IMR-90 (cell line): Measurements from ENCODE around the gene CD24. TPM values are rescaled to one million over a fixed set of nuclear protein-coding genes. Genes with fewer than 3 reads are reported as not detected.

Experiments
- ATAC-seq: fragments of 200-7000 bp; cut with Tn5 transposase; 2 replicates; pipeline ENCODE4 v1.9.1; 2020; ENCODE audit warnings: low read depth, mild to moderate bottlenecking, moderate library complexity
- BruUV-seq: library from RNA; stranded (reverse); fragments of 400-500 nt; replicated peaks from 2 replicates; lab custom pipeline; 2021; lab: Mats Ljungman, UMichigan
- CTCF ChIA-PET: fragments of 300-600 bp; formaldehyde crosslinking; extraction: SDS; loops from one replicate; lab custom pipeline; 2021; ENCODE audit warnings: antibody characterized with exemption; lab: Yijun Ruan, JAX
- POLR2A ChIA-PET: fragments of 300-600 bp; sonication (Branson Sonifier 250); formaldehyde crosslinking; loops from one replicate; lab custom pipeline; 2022; ENCODE audit warnings: antibody characterized with exemption; ENCODE audit not compliant: unreplicated experiment; lab: Charles Lee
- DNase-seq: peaks from one replicate; pipeline ENCODE4 v3.0.0; 2013
- H2AFZ ChIP-seq: replicated peaks from 2 replicates; pipeline ENCODE3; 2013; ENCODE audit warnings: low read length, mild to moderate bottlenecking; ENCODE audit not compliant: poor library complexity
- H2AK5ac ChIP-seq: 2 replicates; pipeline ENCODE4 v1.6.1; 2013; ENCODE audit warnings: low read depth, low read length, inconsistent platforms
- H2AK9ac ChIP-seq: replicated peaks from 2 replicates; pipeline ENCODE3; 2013; ENCODE audit warnings: mild to moderate bottlenecking, low read depth, low read length, moderate library complexity; ENCODE audit not compliant: poor library complexity
- H2BK120ac ChIP-seq: 2 replicates; pipeline ENCODE4 v1.6.1; 2013; ENCODE audit warnings: low read depth, low read length, inconsistent platforms
- H2BK15ac ChIP-seq: 3 replicates; pipeline ENCODE4 v1.6.1; 2013; ENCODE audit warnings: low read depth, low read length, inconsistent platforms
- H2BK20ac ChIP-seq: 2 replicates; pipeline ENCODE4 v1.6.1; 2013; ENCODE audit warnings: low read depth, mild to moderate bottlenecking, inconsistent platforms, low read length, moderate library complexity
- H2BK5ac ChIP-seq: 2 replicates; pipeline ENCODE4 v1.6.1; 2013; ENCODE audit warnings: mild to moderate bottlenecking, low read depth, low read length, inconsistent platforms; ENCODE audit not compliant: poor library complexity, severe bottlenecking
- H3K14ac ChIP-seq: replicated peaks from 2 replicates; pipeline ENCODE4 v1.6.1; 2013; ENCODE audit warnings: low read depth, low read length, inconsistent platforms
- H3K18ac ChIP-seq: 2 replicates; pipeline ENCODE4 v1.6.1; 2013; ENCODE audit warnings: low read depth, low read length, control low read depth
- H3K23ac ChIP-seq: 2 replicates; pipeline ENCODE4 v1.6.1; 2013; ENCODE audit warnings: low read depth, low read length, inconsistent platforms
- H3K27ac ChIP-seq: 2 replicates; pipeline ENCODE4 v1.5.1; 2013; ENCODE audit warnings: mild to moderate bottlenecking, control low read depth, low read length; ENCODE audit not compliant: insufficient read depth
- H3K27me3 ChIP-seq: 2 replicates; pipeline ENCODE4 v1.6.1; 2013; ENCODE audit warnings: low read length; ENCODE audit not compliant: control insufficient read depth, insufficient read depth
- H3K36me3 ChIP-seq: 2 replicates; pipeline ENCODE4 v1.6.1; 2013; ENCODE audit warnings: low read length, mixed read lengths; ENCODE audit not compliant: control insufficient read depth, insufficient read depth
- H3K4ac ChIP-seq: 2 replicates; pipeline ENCODE4 v1.6.1; 2013; ENCODE audit warnings: low read depth, low read length, inconsistent platforms
- H3K4me1 ChIP-seq: 2 replicates; pipeline ENCODE4 v1.6.1; 2013; ENCODE audit warnings: low read length, mixed read lengths; ENCODE audit not compliant: control insufficient read depth, insufficient read depth
- H3K4me2 ChIP-seq: 2 replicates; pipeline ENCODE4 v1.6.1; 2013; ENCODE audit warnings: low read depth, mild to moderate bottlenecking, control low read depth, low read length, moderate library complexity
- H3K4me3 ChIP-seq: 2 replicates; pipeline ENCODE4 v1.5.1; 2013; ENCODE audit warnings: low read depth, mild to moderate bottlenecking, control low read depth, low read length, moderate library complexity; ENCODE audit not compliant: insufficient read depth
- H3K56ac ChIP-seq: 2 replicates; pipeline ENCODE4 v1.6.1; 2013; ENCODE audit warnings: low read length, inconsistent platforms; ENCODE audit not compliant: insufficient read depth; ENCODE audit errors: extremely low read depth
- H3K79me1 ChIP-seq, 2 experiments: 2 replicates each; pipeline ENCODE4 v1.6.1; 2013; ENCODE audit warnings: low read length in 2 of 2, inconsistent platforms in 1 of 2, low read depth in 1 of 2
- H3K9ac ChIP-seq: 2 replicates; pipeline ENCODE4 v1.6.1; 2013; ENCODE audit warnings: low read depth, low read length, control low read depth
- H3K9me1 ChIP-seq: 2 replicates; pipeline ENCODE4 v1.6.1; 2013; ENCODE audit warnings: low read length, inconsistent platforms; ENCODE audit not compliant: insufficient read depth
- H3K9me3 ChIP-seq: 2 replicates; pipeline ENCODE4 v1.6.1; 2013; ENCODE audit warnings: low read length; ENCODE audit not compliant: control insufficient read depth, insufficient read depth
- H4K20me1 ChIP-seq: 2 replicates; pipeline ENCODE4 v1.6.1; 2013; ENCODE audit warnings: low read length, inconsistent platforms; ENCODE audit not compliant: insufficient read depth
- H4K5ac ChIP-seq: 2 replicates; pipeline ENCODE4 v1.6.1; 2013; ENCODE audit warnings: mild to moderate bottlenecking, low read depth, low read length, control low read depth
- H4K8ac ChIP-seq, 2 experiments: 2 replicates each; pipeline ENCODE4 v1.6.1; 2013; ENCODE audit warnings: low read depth in 2 of 2, low read length in 2 of 2, control low read depth in 1 of 2, inconsistent platforms in 1 of 2
- H4K91ac ChIP-seq: 2 replicates; pipeline ENCODE4 v1.6.1; 2013; ENCODE audit warnings: low read depth, low read length, inconsistent platforms; ENCODE audit not compliant: insufficient read depth
- MXI1 ChIP-seq: IDR thresholded peaks from 2 replicates; pipeline ENCODE4 v1.6.1; 2012; ENCODE audit warnings: low read depth, mild to moderate bottlenecking, low read length, moderate library complexity, borderline replicate concordance
- RAD21 ChIP-seq: IDR thresholded peaks from 2 replicates; pipeline ENCODE4 v1.6.1; 2012; ENCODE audit warnings: low read length, improper control_type of control experiment
- SMC3 ChIP-seq: fragments of 150-350 bp; IDR thresholded peaks from 2 replicates; pipeline ENCODE4 v1.6.1; 2016; ENCODE audit warnings: low read depth, mild to moderate bottlenecking, antibody characterized with exemption, low read length, moderate library complexity
- WGBS, 2 experiments: methylation state at CpG; one replicate each; pipeline versions ENCODE4 v1.1.5 to v1.1.7; 2013; ENCODE audit warnings: missing lambda C conversion rate in 2 of 2; ENCODE audit not compliant: insufficient read length in 1 of 2; ENCODE audit errors: extremely low coverage in 2 of 2; 5-methylcytosine and 5-hydroxymethylcytosine counted together
- dilution Hi-C: fragments of 300-500 bp; cut with HindIII; formaldehyde crosslinking; loops from one replicate; pipeline ENCODE4 v1.14.3; 2018; ENCODE audit warnings: low sequenced_read_pairs; ENCODE audit not compliant: unreplicated experiment
- in situ Hi-C: fragments of 300-500 bp; cut with MboI; formaldehyde crosslinking; loops from 3 replicates; pipeline ENCODE4 v1.14.3; 2019; ENCODE audit warnings: low sequenced_read_pairs, inconsistent platforms, mixed read lengths
- intact Hi-C: fragments of 100-400 bp; cut with micrococcal nuclease; formaldehyde crosslinking; loops from 2 replicates; pipeline ENCODE4 v1.10.0; 2022
- polyA plus RNA-seq, 3 experiments: library from polyadenylated mRNA; depleted of rRNA; stranded (reverse); fragments of >200 nt; gene quantifications; 2 replicates each; pipeline ENCODE4 v1.2.3, GENCODE V29; 2012; ENCODE audit warnings: low replicate concordance in 1 of 3
- total RNA-seq: library from RNA; depleted of rRNA; stranded (reverse); fragments of >200 nt; gene quantifications from 2 replicates; pipeline ENCODE4 v1.2.3, GENCODE V29; 2012
- TF ChIP-seq, protein P1 (sequence below): conservative IDR thresholded peaks from 2 replicates; pipeline ENCODE4 v1.5.1; 2012; ENCODE audit warnings: mild to moderate bottlenecking, low read depth, low read length, improper control_type of control experiment

CD24 gene
- total and polyA plus RNA-seq, 2 of the 4 experiments (the other 2 are of a cell fraction), result 0.07 to 0.18 TPM

DNA sequence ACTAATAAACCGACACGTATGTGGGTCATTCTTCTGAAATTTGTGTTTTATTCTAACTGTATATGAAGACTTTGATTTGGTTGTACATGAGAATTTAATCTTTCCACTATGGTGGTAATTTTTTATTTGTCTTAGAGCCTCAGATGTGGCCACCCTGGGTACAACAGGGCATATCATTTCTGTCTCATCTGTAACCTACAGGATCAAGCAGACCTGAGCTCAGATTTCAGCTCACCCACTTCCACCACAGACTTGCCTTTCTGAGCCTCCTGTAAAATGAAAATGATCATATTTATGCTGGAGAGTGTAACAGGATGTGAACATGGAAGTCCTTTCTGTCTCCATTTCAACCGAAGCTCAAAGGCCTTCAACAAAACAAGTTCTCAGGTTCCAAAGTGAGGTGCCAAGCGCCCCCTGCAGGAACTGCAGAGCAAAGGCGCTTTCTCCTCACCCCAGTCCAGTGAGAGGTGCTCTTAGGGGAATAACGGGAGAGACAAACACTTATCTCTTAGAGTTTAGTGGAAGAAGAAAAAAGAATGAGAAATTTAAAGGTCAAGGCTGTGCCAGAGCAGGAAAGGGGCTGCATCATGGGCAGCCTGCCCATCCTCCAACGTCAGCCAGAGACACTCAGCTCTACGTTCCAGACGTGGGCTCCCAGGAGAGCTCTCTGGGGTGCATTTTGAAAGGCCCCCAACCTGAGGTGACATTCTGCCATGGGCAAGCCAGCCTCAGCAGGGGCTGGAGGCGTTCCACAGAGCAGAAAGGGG lies 23.0 kb upstream of the CD24 start:
- intact Hi-C loops, result loop anchor here (5.0 kb wide), 1 partner anchor 660 kb away; no protein-coding TSS in a partner anchor
- peak; percentile 51 for DNase-seq

More for the DNA sequence above, 23.0 kb upstream of the CD24 start:
- no peak overlapping the region for H3K9ac ChIP-seq
- H3K4me1 ChIP-seq, result no peaks in the 10 kb centered on the region
- H3K4me2 ChIP-seq, result no peak overlapping the region
- peak overlapping the region; percentile 13 for H2AFZ ChIP-seq
- no peaks in the 10 kb centered on the region for H3K9me1 ChIP-seq
- in situ Hi-C loops, result loop anchor here (25.0 kb wide), 1 partner anchor 660 kb away; the partner anchor contains the start of gene ATG5
- no peak overlapping the region for H2BK120ac ChIP-seq
- no peak overlapping the region for H3K4me3 ChIP-seq
- ChIA-PET POLR2A (no interaction called here), CTCF (interaction anchor here (0.6 to 1.4 kb wide), 11 partner anchors 8 to 672 kb away, joined by 3 to 5 read pairs (median 4); partner anchors contain the start of gene ATG5)
- no peaks in the 10 kb centered on the region for H3K79me1 ChIP-seq
- no peaks in the 10 kb centered on the region for H3K36me3 ChIP-seq
- BruUV-seq, result no TSS peak
- peak; percentile 78 for ATAC-seq
- no peak overlapping the region for H3K56ac ChIP-seq
- H2AK5ac ChIP-seq, result no peak overlapping the region
- H3K27ac ChIP-seq, result no peak overlapping the region
- no peaks in the 10 kb centered on the region for H3K9me3 ChIP-seq
- no peak overlapping the region for H3K4ac ChIP-seq
- H4K20me1 ChIP-seq, result no peaks in the 10 kb centered on the region
- dilution Hi-C loops, result no loop called here
- no peak overlapping the region for H2BK20ac ChIP-seq
- no peak overlapping the region for H2AK9ac ChIP-seq
- H4K8ac ChIP-seq, result no peak overlapping the region
- H4K91ac ChIP-seq, result no peak overlapping the region
- H3K27me3 ChIP-seq, result no peaks in the 10 kb centered on the region
- no peak overlapping the region for H2BK15ac ChIP-seq
- H3K14ac ChIP-seq, result no peak overlapping the region
- no peak overlapping the region for H3K18ac ChIP-seq
- WGBS, 2 experiments, result no CpG with 5 or more reads among the region's 10 CpGs
- H3K23ac ChIP-seq, result no peak overlapping the region
- TF ChIP-seq RAD21 (peak; percentile 48; the same call in 1 of the 2 replicates), SMC3 (peak; percentile 25; the same call in 1 of the 2 replicates), MXI1 (no peak)
- TF ChIP-seq, protein P1, sequence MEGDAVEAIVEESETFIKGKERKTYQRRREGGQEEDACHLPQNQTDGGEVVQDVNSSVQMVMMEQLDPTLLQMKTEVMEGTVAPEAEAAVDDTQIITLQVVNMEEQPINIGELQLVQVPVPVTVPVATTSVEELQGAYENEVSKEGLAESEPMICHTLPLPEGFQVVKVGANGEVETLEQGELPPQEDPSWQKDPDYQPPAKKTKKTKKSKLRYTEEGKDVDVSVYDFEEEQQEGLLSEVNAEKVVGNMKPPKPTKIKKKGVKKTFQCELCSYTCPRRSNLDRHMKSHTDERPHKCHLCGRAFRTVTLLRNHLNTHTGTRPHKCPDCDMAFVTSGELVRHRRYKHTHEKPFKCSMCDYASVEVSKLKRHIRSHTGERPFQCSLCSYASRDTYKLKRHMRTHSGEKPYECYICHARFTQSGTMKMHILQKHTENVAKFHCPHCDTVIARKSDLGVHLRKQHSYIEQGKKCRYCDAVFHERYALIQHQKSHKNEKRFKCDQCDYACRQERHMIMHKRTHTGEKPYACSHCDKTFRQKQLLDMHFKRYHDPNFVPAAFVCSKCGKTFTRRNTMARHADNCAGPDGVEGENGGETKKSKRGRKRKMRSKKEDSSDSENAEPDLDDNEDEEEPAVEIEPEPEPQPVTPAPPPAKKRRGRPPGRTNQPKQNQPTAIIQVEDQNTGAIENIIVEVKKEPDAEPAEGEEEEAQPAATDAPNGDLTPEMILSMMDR, result peak; percentile 66
- H2BK5ac ChIP-seq, result no peak overlapping the region
- H4K5ac ChIP-seq, result no peak overlapping the region
